Tibial nerve (tissue), 3 donors: ENCODE results near the gene TMEM82.

Source experiments
- POLR2A ChIP-seq, 2 donors: fragments of 450-650 bp; IDR thresholded peaks; one replicate each; pipeline ENCODE4 v1.6.1; 2017; ENCODE audit warnings: antibody characterized with exemption in 2 of 2, mild to moderate bottlenecking in 2 of 2, moderate library complexity in 2 of 2
- TF ChIP-seq, protein P1 (sequence below), 5 experiments: fragments of 200-600 bp in 3 of 5; fragments of 450-650 bp in 2 of 5; sonication (generic) in 3 of 5; IDR thresholded peaks; one replicate each; pipeline ENCODE4 v1.5.1; 2016 to 2019; ENCODE audit warnings: antibody characterized with exemption in 5 of 5, mild to moderate bottlenecking in 3 of 5, moderate library complexity in 2 of 5

- TF ChIP-seq, protein P1, sequence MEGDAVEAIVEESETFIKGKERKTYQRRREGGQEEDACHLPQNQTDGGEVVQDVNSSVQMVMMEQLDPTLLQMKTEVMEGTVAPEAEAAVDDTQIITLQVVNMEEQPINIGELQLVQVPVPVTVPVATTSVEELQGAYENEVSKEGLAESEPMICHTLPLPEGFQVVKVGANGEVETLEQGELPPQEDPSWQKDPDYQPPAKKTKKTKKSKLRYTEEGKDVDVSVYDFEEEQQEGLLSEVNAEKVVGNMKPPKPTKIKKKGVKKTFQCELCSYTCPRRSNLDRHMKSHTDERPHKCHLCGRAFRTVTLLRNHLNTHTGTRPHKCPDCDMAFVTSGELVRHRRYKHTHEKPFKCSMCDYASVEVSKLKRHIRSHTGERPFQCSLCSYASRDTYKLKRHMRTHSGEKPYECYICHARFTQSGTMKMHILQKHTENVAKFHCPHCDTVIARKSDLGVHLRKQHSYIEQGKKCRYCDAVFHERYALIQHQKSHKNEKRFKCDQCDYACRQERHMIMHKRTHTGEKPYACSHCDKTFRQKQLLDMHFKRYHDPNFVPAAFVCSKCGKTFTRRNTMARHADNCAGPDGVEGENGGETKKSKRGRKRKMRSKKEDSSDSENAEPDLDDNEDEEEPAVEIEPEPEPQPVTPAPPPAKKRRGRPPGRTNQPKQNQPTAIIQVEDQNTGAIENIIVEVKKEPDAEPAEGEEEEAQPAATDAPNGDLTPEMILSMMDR (IDR thresholded peaks at IDR 0.05), result no peak
- TF ChIP-seq POLR2A (IDR thresholded peaks at IDR 0.05), result no peak
Observed at GRCh38 chr1:15761366-15762128, 19.2 kb downstream of the TMEM82 start.
